GM10847 (cell line): ENCODE data around the gene HMX1.

Experiments used
- POLR2A ChIP-seq: IDR thresholded peaks from 2 replicates; pipeline ENCODE4 v1.6.1; 2011; ENCODE audit not compliant: insufficient read length; ENCODE audit errors: extremely low read depth

HMX1 gene

DNA sequence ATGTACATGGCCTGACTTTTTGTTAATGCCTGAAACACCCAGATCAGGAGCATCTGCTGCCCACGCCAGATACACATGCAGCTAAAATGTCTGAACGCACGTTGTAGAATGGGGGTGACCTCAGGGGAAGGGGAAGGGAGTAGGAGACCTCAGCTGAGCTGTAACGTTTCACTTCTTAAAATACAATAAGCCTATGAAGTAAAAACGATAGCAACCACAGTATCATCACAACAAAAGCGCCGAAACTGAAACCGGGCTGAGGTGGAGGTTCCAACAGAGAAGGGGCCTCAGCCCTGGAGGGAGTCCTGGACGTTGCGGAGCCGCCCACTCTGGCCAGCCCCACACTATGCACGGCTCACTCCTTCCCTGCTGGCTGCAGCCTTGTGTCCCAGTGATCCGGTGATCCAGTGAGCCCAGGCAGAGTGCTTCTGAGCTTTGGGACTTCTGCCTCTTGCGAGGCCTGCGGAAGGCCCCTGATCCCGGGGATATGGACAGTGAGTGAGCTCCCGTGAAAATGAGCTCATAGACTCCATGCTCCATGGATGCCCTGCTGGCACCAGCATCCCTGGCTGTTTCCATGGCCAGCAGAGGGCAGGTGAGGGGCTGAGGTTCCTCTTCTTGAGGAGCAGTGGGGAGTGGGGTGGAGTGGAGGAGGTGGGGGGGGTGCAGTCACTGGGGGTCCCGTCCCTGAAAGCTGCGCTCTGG, 52.0 kb downstream of the HMX1 start:
- TF ChIP-seq POLR2A = no peak

DNA sequence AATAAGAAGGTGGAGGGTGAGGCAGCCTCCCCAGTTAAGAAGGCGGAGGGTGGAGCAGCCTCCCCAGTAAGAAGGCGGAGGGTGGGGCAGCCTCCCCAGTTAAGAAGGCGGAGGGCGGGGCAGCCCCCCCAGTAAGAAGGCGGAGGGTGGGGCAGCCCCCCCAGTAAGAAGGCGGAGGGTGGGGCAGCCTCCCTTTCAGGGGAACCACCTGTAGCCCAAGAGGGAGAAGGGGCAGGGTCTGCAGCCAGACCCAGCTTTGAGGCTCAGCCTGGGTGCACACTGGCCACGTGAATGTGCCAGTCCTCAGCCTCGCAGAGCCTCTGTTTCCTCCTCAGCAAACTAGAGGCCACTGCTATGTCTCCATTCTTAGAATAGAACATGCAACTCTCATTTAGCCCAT, 52.6 kb downstream of the HMX1 start:
- no peak for TF ChIP-seq POLR2A

DNA sequence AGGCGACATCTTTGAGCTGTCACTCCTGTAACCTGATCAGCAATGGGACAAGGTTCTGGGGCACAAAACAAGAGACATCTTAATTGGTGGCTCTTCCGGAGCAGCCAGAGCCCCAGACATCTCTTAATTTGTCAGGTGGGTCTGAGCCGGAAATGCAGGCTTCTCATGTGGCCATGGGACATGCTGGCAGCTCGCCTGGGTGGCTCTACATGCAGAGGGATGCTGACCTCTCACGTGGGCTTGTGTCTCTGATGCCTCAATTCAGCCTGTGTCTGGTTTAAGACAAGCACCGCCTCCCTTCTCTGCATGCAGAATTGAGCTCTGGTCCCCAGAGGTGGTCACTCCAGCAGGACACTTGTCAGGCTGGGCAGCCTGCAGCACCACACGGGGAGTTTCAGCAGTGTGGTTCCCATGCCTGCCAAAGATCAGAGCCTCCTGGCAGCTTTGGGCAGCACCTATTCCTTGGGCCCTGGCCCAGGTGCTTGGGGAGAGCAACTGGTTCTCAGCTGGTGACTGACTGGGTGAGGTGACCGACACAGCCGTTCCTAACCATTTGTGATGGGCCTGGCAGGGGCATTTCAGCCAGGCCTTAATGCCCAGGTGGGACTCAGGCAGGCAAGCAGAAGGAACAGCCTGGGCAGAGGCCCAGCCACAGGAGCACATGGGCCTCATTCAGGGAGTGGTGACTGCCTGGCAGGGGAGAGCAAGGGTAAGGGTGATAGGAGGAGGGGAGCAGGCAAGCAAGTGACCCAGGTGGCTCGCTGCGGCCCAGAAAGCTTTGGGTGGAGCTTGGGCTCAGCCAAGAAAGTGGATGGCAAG, 53.4 kb downstream of the HMX1 start:
- no peak for TF ChIP-seq POLR2A

DNA sequence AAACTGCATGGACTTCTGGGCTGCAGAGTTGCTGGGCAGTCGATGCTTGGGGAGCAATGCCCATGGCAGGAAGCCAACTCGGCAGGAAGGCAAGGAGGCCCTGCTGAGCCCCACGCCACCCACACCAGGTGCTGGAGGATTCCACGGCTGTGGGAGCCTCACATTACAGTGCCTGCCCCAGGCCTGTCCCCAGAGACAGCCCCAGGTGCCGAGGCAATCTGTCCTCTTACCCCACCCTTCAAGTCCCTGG, 53.9 kb downstream of the HMX1 start:
- TF ChIP-seq POLR2A = no peak

DNA sequence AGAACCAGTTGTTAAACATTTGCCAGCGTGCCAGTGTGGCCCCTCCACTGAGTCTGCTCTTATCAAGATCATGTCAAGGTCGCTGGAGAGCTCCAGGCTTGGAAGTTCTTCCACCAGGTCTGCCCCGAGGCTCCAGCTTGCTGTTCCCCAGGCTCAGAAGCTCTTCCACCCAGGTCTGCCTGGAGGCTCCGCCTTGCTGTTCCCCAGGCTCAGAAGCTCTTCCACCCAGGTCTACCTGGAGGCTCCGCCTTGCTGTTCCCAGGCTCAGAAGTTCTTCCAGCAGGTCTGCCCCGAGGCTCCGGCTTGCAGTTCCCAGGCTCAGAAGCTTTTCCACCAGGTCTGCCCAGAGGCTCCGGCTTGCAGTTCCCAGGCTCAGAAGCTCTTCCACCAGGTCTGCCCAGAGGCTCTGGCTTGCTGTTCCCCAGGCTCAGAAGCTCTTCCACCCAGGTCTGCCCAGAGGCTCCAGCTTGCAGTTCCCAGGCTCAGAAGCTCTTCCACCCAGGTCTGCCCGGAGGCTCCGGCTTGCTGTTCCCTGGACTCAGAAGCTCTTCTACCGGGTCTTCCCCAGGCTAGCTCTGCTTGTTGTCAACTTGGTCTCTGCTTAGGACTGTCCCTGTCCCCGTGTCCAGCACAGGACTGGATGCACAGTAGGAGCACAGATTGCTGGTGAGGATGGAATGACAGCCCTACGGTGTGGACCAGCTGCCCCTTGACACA, 54.4 kb downstream of the HMX1 start:
- TF ChIP-seq POLR2A = no peak
